GM21717 (cell line): ENCODE results near the gene CDX1.

Experiments
- ATAC-seq: cut with Tn5 transposase; IDR thresholded peaks from one replicate; pipeline ENCODE4 v1.9.1; 2021; ENCODE audit warnings: mild to moderate bottlenecking, moderate library complexity; ENCODE audit not compliant: unreplicated experiment

The CDX1 gene

GRCh38 chr5:150161242-150162141 is 5.1 kb upstream of the CDX1 start:
- peak; percentile 80 for ATAC-seq

- no peak for ATAC-seq
Measured at GRCh38 chr5:150162142-150162513, 4.5 kb upstream of the CDX1 start.

GRCh38 chr5:150163035-150163434 is 3.5 kb upstream of the CDX1 start:
- no peak for ATAC-seq

GRCh38 chr5:150163547-150164059 is 3.0 kb upstream of the CDX1 start:
- ATAC-seq: no peak

GRCh38 chr5:150164211-150164980 is 2.2 kb upstream of the CDX1 start:
- ATAC-seq: no peak

GRCh38 chr5:150166037-150166649 is 435 bp upstream of the CDX1 start:
- ATAC-seq: no peak

- no peak for ATAC-seq
Measured at GRCh38 chr5:150167512-150167850, 903 bp downstream of the CDX1 start.

- ATAC-seq: no peak
Measured at GRCh38 chr5:150167908-150168307, 1.3 kb downstream of the CDX1 start.

- no peak for ATAC-seq
Measured at GRCh38 chr5:150168864-150169263, 2.3 kb downstream of the CDX1 start.

GRCh38 chr5:150172145-150172544 is 5.6 kb downstream of the CDX1 start:
- no peak for ATAC-seq

- ATAC-seq: no peak
Measured at GRCh38 chr5:150172556-150172955, 6.0 kb downstream of the CDX1 start.

- ATAC-seq: no peak
Measured at GRCh38 chr5:150173161-150173560, 6.6 kb downstream of the CDX1 start.

- no peak for ATAC-seq
Measured at GRCh38 chr5:150174285-150174684, 7.7 kb downstream of the CDX1 start.

GRCh38 chr5:150175076-150175475 is 8.5 kb downstream of the CDX1 start:
- no peak for ATAC-seq

- no peak for ATAC-seq
Measured at GRCh38 chr5:150175536-150175935, 9.0 kb downstream of the CDX1 start.

GRCh38 chr5:150176745-150177477 is 10.3 kb downstream of the CDX1 start:
- ATAC-seq: no peak

GRCh38 chr5:150177721-150178120 is 11.1 kb downstream of the CDX1 start:
- no peak for ATAC-seq

- ATAC-seq: no peak
Measured at GRCh38 chr5:150178262-150178661, 11.7 kb downstream of the CDX1 start.

GRCh38 chr5:150179019-150179620 is 12.5 kb downstream of the CDX1 start:
- ATAC-seq: no peak

- no peak for ATAC-seq
Measured at GRCh38 chr5:150180241-150181026, 13.9 kb downstream of the CDX1 start.
